ENCODE results near the gene ARHGEF28.

ARHGEF28 gene

DNA sequence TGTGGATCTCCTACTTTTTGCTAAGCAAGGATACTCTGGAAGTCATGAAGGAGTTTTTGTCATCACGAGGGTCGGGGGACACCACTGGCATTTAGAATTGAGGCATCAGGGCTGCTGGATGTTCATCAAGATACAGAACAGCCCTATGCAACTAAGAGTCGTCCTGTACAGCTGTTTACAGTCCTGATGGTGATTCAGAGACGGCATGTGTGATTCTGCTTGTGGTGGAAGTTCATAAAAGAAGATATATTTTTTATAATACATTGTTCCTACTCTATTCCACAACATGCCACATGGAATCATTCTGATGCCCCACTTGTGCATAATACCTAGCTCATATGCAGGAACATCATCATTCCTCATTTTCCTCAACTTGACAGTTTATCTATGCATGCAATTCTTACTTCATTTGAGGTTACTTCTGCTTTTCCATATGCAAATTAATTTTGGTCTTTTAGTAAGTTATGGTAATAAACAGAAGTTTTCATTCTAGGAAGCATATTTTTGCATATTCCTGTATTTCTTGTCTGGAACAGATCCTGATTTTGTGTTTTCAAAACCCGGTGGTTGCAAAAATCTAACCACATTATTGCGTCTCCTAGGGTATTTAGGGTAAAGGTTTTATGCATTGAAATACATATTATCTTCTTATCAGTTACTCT lies 155.2 kb downstream of the ARHGEF28 start:
- H3K27ac ChIP-seq (replicated peaks), result no peak overlapping the region
- H3K4me3 ChIP-seq (replicated peaks; ENCODE audit: insufficient read depth, low read length), result no peak overlapping the region
- TF ChIP-seq, protein P1, sequence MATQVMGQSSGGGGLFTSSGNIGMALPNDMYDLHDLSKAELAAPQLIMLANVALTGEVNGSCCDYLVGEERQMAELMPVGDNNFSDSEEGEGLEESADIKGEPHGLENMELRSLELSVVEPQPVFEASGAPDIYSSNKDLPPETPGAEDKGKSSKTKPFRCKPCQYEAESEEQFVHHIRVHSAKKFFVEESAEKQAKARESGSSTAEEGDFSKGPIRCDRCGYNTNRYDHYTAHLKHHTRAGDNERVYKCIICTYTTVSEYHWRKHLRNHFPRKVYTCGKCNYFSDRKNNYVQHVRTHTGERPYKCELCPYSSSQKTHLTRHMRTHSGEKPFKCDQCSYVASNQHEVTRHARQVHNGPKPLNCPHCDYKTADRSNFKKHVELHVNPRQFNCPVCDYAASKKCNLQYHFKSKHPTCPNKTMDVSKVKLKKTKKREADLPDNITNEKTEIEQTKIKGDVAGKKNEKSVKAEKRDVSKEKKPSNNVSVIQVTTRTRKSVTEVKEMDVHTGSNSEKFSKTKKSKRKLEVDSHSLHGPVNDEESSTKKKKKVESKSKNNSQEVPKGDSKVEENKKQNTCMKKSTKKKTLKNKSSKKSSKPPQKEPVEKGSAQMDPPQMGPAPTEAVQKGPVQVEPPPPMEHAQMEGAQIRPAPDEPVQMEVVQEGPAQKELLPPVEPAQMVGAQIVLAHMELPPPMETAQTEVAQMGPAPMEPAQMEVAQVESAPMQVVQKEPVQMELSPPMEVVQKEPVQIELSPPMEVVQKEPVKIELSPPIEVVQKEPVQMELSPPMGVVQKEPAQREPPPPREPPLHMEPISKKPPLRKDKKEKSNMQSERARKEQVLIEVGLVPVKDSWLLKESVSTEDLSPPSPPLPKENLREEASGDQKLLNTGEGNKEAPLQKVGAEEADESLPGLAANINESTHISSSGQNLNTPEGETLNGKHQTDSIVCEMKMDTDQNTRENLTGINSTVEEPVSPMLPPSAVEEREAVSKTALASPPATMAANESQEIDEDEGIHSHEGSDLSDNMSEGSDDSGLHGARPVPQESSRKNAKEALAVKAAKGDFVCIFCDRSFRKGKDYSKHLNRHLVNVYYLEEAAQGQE (IDR thresholded peaks at IDR 0.05; ENCODE audit: insufficient replicate concordance, low read depth), result no peak
- TF ChIP-seq SPI1 (IDR thresholded peaks at IDR 0.05; ENCODE audit: borderline replicate concordance, low read depth) (no peak), GABPA (IDR thresholded peaks at IDR 0.05; ENCODE audit: low read depth) (no peak), POLR2AphosphoS5 (IDR thresholded peaks at IDR 0.05; ENCODE audit: low read depth) (no peak)
- TF ChIP-seq, protein P2, sequence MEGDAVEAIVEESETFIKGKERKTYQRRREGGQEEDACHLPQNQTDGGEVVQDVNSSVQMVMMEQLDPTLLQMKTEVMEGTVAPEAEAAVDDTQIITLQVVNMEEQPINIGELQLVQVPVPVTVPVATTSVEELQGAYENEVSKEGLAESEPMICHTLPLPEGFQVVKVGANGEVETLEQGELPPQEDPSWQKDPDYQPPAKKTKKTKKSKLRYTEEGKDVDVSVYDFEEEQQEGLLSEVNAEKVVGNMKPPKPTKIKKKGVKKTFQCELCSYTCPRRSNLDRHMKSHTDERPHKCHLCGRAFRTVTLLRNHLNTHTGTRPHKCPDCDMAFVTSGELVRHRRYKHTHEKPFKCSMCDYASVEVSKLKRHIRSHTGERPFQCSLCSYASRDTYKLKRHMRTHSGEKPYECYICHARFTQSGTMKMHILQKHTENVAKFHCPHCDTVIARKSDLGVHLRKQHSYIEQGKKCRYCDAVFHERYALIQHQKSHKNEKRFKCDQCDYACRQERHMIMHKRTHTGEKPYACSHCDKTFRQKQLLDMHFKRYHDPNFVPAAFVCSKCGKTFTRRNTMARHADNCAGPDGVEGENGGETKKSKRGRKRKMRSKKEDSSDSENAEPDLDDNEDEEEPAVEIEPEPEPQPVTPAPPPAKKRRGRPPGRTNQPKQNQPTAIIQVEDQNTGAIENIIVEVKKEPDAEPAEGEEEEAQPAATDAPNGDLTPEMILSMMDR (IDR thresholded peaks at IDR 0.05; ENCODE audit: insufficient read depth, low read length), result no peak
- no peaks in the 10 kb centered on the region for H3K27me3 ChIP-seq (ENCODE audit: insufficient read depth, poor library complexity, severe bottlenecking)
- peak in 1 of 2 experiments; percentile 6 for DNase-seq (ENCODE audit: low read depth in 1 of 2, low spot score in 1 of 2)

DNA sequence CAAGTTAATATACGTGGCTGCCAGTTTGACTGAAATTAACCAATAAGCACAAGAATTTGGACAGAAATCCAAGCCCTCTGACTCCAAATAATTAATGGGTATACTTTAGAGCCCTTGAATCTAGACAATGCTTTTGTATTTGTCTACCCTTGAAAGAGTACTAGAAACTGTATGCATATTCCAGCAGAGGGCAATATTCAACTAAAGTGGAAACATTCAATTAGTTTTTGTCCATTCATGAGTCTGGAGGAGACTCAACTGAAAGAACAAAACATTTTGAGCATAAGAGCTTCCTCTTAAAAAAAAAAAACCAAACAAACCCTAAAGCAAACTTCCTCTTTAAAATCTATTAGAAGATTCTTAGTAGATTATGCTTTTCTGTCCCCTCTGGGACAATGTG lies 157.8 kb downstream of the ARHGEF28 start:
- DNase-seq (ENCODE audit: low read depth in 1 of 2, low spot score in 1 of 2), result no peak
- Histone ChIP-seq H3K27me3 (ENCODE audit: insufficient read depth, poor library complexity, severe bottlenecking) (no peaks in the 10 kb centered on the region), H3K27ac (replicated peaks) (no peak overlapping the region), H3K4me3 (replicated peaks; ENCODE audit: insufficient read depth, low read length) (no peak overlapping the region)
- TF ChIP-seq GABPA (IDR thresholded peaks at IDR 0.05; ENCODE audit: low read depth) (no peak), POLR2AphosphoS5 (IDR thresholded peaks at IDR 0.05; ENCODE audit: low read depth) (no peak), SPI1 (IDR thresholded peaks at IDR 0.05; ENCODE audit: borderline replicate concordance, low read depth) (no peak)
- TF ChIP-seq, protein P1 (IDR thresholded peaks at IDR 0.05; ENCODE audit: insufficient replicate concordance, low read depth), result no peak

DNA sequence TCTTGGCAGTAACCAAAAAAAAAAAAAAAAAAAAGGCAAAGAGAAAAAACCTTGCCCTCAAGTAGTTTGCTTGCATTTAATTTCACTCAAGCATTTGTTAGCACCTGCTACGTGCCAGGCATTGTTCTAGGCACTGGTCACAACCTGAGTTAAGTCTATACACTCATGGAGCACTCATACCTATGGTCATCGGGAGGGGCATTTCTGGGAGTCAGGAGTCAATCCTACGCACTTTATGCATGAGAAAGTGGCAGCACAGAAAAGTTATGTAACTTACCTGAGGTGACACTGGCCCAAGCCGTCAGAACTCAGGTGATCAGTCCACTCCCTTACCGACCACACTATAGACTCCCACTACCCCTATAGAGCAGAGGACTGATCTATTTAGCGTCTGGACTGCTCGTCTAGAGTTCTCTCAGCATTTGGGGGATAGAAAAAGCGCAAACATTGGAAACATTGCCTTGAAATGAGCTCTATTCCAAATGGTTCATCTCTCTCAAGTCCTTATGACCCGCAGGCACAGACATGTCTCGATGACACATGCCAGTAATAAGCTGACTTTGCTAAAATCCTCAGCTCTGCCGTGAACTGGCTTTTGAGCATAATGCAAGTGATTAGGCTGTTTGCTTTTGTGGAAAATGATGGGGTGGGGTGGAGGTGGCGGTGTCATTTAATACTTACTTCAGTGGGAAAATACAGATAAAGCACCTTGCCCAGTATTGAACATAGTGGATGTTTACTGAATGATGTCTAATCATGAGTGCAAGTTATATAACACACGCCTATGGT lies 160.2 kb downstream of the ARHGEF28 start:
- Histone ChIP-seq H3K27ac (replicated peaks) (no peak overlapping the region), H3K27me3 (ENCODE audit: insufficient read depth, poor library complexity, severe bottlenecking) (no peaks in the 10 kb centered on the region), H3K4me3 (replicated peaks; ENCODE audit: insufficient read depth, low read length) (no peak overlapping the region)
- no peak for DNase-seq (ENCODE audit: low read depth in 1 of 2, low spot score in 1 of 2)
- TF ChIP-seq SPI1 (IDR thresholded peaks at IDR 0.05; ENCODE audit: borderline replicate concordance, low read depth) (no peak), POLR2AphosphoS5 (IDR thresholded peaks at IDR 0.05; ENCODE audit: low read depth) (no peak), GABPA (IDR thresholded peaks at IDR 0.05; ENCODE audit: low read depth) (no peak)
- TF ChIP-seq, protein P2 (IDR thresholded peaks at IDR 0.05; ENCODE audit: insufficient read depth, low read length), result no peak
- TF ChIP-seq, protein P1 (IDR thresholded peaks at IDR 0.05; ENCODE audit: insufficient replicate concordance, low read depth), result no peak

All from HL-60 (cell line).